ENCODE measurements around the gene TTC3. TPM values are rescaled to one million over a fixed set of nuclear protein-coding genes. Genes with fewer than 3 reads are reported as not detected.

TTC3 gene
- total RNA-seq, 2 experiments from 2014 or later = 141 to 142 TPM

GRCh38 chr21:37059181-37059580 is 13.9 kb upstream of the TTC3 start:
- no peak for DNase-seq
- Histone ChIP-seq H3K9me3 (ENCODE audit: control insufficient read depth in 1 of 2, insufficient read depth in 1 of 2, low read length in 2 of 2) (no peaks in the 10 kb centered on the region), H3K36me3 (ENCODE audit: insufficient read depth, low read length) (no peaks in the 10 kb centered on the region), H3K4me3 (ENCODE audit: low read length) (no peak overlapping the region), H3K27ac (ENCODE audit: low read depth in 1 of 2, low read length in 2 of 2) (no peak overlapping the region), H3K4me1 (ENCODE audit: insufficient read depth, low read length) (no peaks in the 10 kb centered on the region), H3K27me3 (ENCODE audit: control insufficient read depth in 1 of 2, insufficient read depth in 2 of 2, low read length in 2 of 2) (no peaks in the 10 kb centered on the region)
- Mint-ChIP-seq H3K9me3 (no peaks in the 10 kb centered on the region), H3K4me1 (ENCODE audit: low read depth) (no peaks in the 10 kb centered on the region), H3K36me3 (ENCODE audit: low read depth) (no peaks in the 10 kb centered on the region), H3K27ac (no peak overlapping the region), H3K4me3 (no peak overlapping the region), H3K27me3 (no peaks in the 10 kb centered on the region)
- POLR2A ChIA-PET = no interaction called here
- ATAC-seq (ENCODE audit: poor library complexity) = no peak
- intact Hi-C loops (cut with DNase I, micrococcal nuclease) = no loop called here
- CTCF ChIA-PET = no interaction called here
- TF ChIP-seq CTCF (IDR thresholded peaks at IDR 0.05) = no peak

DNA sequence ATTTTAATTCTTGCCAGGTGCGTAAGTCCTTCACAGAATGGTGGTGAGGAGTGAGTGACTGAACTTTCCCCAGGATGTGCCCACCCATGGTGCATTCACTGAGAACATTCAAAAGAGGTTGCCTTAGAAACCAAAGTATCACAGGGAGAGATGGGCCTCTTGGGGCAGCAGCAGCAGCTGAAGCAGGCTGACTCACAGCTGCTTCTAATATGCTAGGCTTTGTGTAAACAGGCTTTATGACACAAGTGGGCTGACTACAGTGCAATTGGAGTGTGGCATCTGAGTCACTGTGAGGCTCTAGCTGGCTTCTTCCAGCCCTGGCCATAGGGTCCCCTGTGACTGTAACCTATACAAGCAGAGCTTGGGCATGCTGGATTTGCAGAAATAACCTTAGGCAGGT is 12.8 kb upstream of the TTC3 start:
- no peaks in the 10 kb centered on the region for H3K4me1 ChIP-seq (ENCODE audit: insufficient read depth, low read length)
- no peaks in the 10 kb centered on the region for H3K9me3 ChIP-seq (ENCODE audit: control insufficient read depth in 1 of 2, insufficient read depth in 1 of 2, low read length in 2 of 2)
- Mint-ChIP-seq H3K9me3 (no peaks in the 10 kb centered on the region), H3K4me3 (no peak overlapping the region), H3K4me1 (ENCODE audit: low read depth) (no peaks in the 10 kb centered on the region), H3K27me3 (no peaks in the 10 kb centered on the region), H3K27ac (no peak overlapping the region), H3K36me3 (ENCODE audit: low read depth) (peaks cover 9% of the 10 kb centered on the region)
- no peak overlapping the region for H3K4me3 ChIP-seq (ENCODE audit: low read length)
- no peaks in the 10 kb centered on the region for H3K36me3 ChIP-seq (ENCODE audit: insufficient read depth, low read length)
- no peak for TF ChIP-seq CTCF (IDR thresholded peaks at IDR 0.05)
- intact Hi-C loops (cut with DNase I, micrococcal nuclease) = no loop called here
- ChIA-PET CTCF (interaction anchor here (0.5 kb wide), 1 partner anchor 19 kb away, joined by 3 read pairs; no protein-coding TSS in a partner anchor), POLR2A (no interaction called here)
- DNase-seq (no peak), ATAC-seq (ENCODE audit: poor library complexity) (no peak)
- H3K27ac ChIP-seq (ENCODE audit: low read depth in 1 of 2, low read length in 2 of 2) = no peak overlapping the region
- H3K27me3 ChIP-seq (ENCODE audit: control insufficient read depth in 1 of 2, insufficient read depth in 2 of 2, low read length in 2 of 2) = no peaks in the 10 kb centered on the region

DNA sequence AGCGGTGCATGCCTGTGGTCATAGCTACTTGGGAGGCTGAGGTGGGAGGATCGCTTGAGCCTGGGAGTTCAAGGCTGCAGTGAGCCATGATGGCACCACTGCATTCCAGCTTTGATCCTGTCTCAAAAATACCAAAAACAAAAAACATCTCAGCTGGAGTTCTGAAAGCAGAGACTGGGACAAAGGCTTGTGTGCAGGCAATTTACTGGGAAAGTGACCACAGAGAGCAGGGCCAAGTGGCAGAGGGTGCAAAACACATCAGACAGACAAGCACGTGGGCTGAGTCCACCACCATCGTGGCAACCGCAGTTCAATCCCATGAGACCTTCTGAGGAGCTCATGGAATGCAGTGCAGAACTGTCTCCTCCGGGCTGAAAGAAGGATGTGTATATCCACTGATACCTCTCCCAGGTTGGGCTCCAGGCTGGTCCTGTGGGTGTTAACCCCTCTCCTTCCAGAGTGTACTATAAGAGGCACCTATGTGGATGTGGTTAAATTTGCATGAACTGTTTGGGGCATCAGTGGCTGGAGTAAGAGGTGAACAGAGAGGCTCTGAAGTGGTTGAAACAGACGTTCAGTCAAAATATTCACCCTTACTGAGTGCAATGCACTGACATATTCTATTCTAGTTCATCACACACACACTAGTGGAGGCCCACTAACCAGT is 11.0 kb upstream of the TTC3 start:
- H3K4me1 ChIP-seq (ENCODE audit: insufficient read depth, low read length) = no peaks in the 10 kb centered on the region
- Mint-ChIP-seq H3K4me3 (no peak overlapping the region), H3K36me3 (ENCODE audit: low read depth) (peaks cover 18% of the 10 kb centered on the region), H3K9me3 (no peaks in the 10 kb centered on the region), H3K27ac (no peak overlapping the region), H3K4me1 (ENCODE audit: low read depth) (no peaks in the 10 kb centered on the region), H3K27me3 (no peaks in the 10 kb centered on the region)
- no peak overlapping the region for H3K4me3 ChIP-seq (ENCODE audit: low read length)
- H3K36me3 ChIP-seq (ENCODE audit: insufficient read depth, low read length) = peaks cover 1% of the 10 kb centered on the region
- ChIA-PET CTCF (no interaction called here), POLR2A (no interaction called here)
- no peak for DNase-seq
- intact Hi-C loops (cut with DNase I, micrococcal nuclease) = no loop called here
- no peak for ATAC-seq (ENCODE audit: poor library complexity)
- no peak overlapping the region for H3K27ac ChIP-seq (ENCODE audit: low read depth in 1 of 2, low read length in 2 of 2)
- no peak for TF ChIP-seq CTCF (IDR thresholded peaks at IDR 0.05)
- H3K27me3 ChIP-seq (ENCODE audit: control insufficient read depth in 1 of 2, insufficient read depth in 2 of 2, low read length in 2 of 2) = no peaks in the 10 kb centered on the region
- no peaks in the 10 kb centered on the region for H3K9me3 ChIP-seq (ENCODE audit: control insufficient read depth in 1 of 2, insufficient read depth in 1 of 2, low read length in 2 of 2)

Measured in CD4-positive, alpha-beta T cell (primary cell).